Stimulated activated CD4-positive, alpha-beta T cell treated with anti-CD3 and anti-CD28 coated beads, TNF-alpha, amount 100 ng/mL, for 4 hours (primary cell): ENCODE data around the gene PTPRK.

Experiments
- DNase-seq, 3 experiments: peaks; one replicate each; pipeline ENCODE4 v3.0.0-alpha.2; 2020; ENCODE audit warnings: low read depth in 3 of 3

Gene PTPRK

DNA sequence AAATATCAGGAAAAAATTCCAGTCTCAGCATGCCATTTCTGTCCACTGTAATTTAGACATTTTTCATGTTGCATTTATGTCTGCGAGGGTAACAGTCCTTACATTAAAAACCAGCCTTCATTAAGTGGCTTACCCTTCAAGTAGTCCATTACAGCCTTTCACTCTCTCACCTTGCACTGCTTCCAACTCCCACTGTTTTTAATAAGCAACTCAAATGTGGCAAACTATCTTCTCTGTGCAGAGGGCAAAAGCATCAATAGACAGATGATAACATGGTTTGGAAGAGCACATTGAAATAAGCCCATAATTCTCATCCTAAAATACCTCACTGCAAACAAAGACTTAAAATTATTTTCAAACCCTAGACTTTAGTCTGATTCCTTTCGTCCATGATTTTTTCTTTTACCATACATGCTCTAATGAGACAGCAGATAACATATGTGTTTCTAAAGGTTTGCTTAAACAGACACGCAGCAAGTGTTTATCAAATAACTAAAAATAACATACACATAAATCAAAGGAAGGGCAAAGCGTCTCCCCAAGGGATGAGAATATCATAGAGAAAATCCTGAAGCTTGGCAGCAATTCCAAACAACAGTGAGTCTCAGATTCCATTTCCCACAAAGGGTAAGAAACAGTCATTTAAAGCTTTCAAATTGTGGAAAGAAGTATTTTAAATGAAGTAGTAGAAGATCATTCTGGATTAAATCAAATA, 130.4 kb downstream of the PTPRK start:
- no peak for DNase-seq

DNA sequence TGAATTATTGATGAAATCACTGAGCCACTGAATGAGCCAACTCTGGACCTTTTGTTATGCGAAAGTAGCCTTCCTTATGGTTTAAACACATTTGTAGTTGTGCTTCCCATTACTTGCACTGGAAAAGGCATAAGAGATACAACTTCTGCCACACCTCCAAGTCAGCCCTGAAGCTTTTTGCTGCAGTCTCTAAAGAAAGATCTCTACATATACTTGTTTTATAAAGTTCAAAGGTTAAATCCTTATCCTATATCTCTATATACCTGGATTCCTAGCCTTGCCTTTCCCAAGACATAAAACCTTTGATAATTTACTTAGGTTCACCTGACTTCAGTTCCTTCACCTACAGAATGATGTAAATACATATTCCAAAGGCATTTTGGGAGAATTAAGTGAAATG, 132.0 kb downstream of the PTPRK start:
- no peak for DNase-seq

DNA sequence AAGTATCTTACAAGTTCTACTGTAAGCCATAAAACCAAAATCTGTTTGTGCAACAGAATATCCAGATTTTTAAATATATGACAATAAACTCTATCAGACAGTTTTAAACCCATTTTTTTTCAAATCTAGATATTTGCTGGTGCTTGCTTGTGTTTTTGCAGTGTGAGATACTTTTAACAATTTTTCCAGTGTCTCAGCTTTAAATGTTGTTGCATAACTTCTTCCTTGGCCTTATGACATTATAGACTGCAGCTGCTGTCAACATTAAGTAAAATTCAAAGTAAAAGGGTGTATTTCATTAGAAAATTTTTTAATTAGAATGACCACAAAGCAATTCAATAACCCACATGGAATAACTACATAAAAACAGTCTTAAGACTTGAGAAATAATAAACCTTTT, 139.5 kb downstream of the PTPRK start:
- DNase-seq = no peak

DNA sequence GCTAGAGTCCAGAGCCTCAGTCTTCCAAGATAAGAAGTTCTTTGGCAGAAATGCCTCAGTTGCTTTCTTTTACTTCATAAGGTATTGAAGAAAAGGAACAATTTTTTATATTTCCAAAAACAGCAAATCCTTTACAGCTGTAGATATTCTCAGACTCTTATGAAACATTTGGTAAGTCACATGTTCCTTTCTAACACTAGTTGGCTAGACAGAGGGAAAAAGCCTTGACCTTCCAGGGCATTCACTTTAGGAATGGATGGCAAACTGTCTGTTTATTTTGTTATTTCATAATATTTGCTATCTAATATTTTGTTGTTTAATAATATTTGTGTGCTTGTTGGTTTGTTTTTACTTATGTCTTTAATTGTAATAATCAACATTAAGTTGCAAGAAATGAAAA, 140.8 kb downstream of the PTPRK start:
- no peak for DNase-seq

DNA sequence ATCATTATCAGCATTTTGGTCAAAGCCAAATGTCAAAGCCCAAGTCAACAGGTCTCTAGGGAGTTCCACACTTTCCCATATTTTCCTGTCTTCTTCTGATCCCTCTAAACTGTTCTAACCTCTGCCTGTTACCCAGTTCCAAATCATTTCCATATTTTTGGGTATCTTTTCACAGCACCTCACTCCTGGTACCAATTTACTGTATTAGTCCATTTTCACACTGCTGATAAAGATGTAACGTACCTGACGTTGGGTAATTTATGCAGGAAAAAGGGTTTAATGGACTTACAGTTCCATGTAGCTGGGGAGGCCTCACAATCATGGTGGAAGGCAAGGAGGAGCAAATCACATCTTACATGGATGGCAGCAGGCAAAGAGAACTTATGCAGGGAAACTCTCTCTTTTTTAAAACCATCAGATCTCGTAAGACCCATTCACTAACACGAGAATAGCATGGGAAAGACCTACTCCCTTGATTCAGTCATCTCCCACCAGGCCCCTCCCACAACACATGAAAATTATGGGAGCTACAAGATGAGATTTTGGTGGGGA, 143.4 kb downstream of the PTPRK start:
- DNase-seq = no peak

DNA sequence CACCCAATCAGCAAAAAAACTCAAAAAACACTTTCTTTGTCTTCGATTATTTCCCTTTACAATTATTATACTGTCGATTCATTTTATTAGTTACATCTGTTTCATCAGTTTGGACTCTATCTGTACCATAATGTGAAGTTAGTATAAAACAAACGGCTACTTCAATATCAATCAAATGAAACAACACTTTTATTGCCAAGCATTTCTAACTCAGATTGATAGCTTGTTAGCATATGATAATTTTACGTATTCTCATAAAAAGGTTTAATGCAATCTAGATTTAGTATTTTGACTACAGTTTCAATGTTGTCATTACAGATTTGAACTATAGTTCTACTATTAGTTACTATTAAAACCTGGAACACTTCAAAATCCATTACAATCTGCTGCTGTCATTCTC, 149.3 kb downstream of the PTPRK start:
- DNase-seq = no peak

DNA sequence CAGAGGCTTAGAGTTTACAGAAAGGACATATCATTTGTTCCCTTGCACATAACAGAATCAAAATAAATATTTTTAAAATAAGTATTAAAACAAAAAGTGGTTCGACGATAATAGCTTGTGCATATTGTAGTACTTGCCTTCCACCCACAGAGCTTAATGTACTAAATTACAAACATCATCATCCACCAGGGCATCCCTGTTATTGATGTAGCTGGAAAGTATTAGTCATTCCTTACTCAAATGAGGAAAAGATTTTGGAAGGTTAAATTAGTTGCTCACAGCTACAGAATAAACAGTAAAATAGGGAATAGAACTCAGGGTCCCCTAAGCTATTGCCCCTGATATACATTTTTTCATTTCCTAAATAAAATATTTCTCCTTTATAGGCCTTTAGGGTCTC, 150.3 kb downstream of the PTPRK start:
- DNase-seq = no peak

DNA sequence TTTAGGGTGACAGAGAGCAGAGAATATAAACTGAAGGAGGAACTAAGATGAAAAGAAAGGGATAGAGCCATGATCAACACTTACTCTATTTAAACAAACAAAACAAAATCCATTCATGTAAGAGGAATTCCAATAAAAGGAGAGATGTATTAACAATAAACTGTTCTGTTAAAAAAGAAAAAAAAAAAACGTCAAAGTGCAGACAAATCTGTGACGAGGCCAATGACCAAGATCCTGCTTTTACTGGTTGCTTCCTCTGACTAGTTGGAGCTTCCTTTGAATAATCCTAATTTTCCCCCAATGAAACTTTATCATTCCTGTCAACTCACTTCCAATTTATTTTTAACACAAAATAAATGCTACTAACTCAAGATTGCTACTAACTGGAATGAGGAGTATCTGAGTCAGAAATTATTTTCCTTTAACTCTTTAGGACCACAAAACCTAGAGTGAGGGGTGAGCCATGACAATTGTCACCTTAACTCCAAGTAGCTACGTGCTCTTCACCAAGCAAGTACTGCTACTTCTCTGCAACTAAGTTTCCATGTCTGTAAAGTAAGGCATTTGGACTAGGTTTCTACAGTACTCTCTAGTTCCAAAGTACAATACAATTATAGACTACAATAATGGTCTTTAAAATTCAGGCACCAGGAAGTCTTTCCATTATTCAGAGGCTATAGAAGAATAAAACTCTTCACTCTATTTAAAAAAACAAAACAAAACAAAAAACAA, 152.0 kb downstream of the PTPRK start:
- no peak for DNase-seq

DNA sequence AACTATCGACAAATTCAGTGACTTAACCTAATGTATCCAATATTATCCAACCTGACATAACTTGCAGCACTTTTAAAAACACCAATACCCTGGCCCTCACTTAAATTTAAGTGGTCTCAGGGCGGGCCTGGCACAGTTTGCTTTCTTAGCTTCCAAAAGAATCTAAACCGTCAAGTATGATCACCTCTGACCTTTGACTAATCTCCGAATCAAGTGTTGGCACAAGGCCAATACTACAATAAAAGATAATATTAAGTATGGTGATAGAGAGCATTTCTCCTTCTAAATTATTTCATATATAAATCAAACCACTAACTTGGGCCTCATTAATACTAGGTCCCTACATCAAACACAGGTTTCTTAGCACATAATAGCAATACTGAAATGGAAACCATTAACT, 153.0 kb downstream of the PTPRK start:
- no peak for DNase-seq

DNA sequence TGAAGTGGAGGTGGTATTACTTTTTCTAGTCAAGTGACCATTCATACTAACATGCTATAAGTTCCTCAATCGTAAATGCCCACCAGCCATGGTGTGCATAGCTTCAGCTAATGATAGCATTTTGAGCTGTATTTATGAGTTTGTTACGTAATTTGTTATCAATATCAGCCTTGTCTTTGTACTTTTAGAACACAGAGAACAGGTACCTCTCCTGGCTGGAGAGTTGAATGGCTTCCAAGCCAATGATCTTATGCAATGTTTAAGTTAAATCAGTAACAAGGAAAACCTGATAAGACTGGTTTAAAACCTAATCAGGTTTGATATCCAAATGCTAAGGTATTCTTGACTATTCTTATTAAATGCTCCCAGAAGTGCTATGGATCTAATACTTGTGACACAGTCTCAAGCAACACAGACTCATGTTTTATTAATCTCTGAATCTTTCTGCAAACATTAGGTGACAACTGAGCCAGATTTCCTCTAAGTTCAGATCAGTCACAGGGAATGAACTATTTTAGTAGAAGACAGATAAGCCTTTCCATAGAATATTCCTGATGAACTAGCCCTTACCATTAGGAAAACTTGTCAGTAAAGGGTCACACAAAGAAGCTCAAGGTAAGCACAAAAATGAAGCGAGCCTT, 154.8 kb downstream of the PTPRK start:
- DNase-seq = no peak

DNA sequence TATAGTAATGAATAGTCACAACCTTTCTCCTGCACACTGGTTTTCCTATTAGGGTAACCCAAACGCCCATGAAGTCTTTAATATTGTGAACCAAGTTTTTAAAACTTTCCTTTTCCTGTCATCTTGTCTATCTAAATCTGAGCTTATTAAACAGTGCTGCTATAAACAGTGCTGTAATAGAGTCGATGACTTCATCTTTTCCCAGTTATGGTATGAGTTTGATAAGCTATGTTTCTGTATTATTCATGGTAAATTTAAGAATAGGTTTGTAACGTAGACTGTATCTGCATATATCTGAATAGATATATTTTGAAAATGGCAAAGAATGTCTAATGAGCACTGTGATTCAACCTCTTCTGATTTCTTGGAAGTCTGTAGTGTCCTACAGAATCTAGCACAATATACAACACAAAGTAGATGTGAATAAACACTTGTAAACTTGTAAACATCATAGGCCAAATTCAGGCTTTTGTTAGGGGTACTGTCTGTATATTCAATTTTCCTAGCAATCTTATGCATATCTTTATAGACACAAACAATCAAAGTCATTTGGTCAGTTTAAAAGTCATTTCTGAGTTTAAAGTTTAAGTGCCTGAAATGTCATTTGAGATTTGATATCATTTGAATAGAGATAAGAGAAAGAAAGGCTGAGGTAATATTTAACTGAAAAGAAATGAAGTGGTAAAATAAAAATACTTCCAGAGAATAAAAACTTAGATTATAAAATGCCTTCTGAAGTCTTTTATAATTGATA, 155.5 kb downstream of the PTPRK start:
- DNase-seq = no peak

DNA sequence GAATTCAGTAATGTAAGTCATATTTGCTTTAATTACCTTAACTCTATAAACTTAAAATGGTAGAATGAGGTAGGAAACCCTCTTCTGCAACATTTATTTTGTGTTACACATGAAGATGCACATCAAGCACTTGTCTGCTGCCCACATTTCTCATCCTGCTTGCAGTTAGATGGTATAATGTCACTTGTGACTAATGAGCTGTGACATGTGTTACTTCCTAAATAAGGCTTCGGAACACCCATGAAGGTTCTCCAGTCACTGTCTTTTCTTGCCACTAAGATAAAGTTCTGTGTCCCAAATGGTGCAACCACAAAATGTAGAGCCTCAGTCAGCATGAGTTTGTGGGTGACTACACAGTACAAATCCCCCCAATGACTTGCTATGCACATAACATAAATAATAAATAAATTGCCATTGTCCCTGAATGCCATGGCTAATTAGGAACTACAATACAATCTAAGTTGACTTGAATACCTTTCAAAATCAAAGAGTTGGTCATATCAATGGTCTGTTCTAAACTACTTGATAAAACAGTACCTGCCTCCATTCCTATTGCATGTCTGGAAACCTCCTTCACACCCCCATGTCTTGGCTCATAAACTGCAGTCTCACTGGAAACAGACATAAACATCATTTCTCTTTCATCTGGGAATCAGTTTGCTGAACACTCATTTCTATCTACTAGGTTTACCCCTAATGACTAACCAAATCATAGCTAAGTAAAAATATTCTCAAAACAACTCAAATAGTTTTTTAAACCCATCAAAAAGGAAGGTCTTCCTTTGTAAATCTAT, 157.2 kb downstream of the PTPRK start:
- no peak for DNase-seq

DNA sequence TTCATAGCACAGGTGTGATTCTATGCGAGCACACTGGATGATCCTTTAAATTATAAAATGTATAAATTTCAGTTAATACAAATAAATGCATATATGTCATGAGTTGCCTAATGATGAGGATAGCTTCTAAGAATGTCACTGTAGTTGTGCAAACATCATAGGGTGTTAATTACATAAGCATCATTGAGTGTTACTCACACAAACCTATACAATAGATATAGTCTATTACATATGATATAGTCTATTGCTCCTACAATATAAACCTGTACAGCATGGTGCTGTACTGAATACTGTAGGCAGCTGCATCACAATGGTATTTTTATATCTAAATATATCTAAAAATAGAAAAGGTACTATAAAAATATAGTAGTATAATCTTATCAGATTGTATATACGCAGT, 159.0 kb downstream of the PTPRK start:
- DNase-seq = no peak

DNA sequence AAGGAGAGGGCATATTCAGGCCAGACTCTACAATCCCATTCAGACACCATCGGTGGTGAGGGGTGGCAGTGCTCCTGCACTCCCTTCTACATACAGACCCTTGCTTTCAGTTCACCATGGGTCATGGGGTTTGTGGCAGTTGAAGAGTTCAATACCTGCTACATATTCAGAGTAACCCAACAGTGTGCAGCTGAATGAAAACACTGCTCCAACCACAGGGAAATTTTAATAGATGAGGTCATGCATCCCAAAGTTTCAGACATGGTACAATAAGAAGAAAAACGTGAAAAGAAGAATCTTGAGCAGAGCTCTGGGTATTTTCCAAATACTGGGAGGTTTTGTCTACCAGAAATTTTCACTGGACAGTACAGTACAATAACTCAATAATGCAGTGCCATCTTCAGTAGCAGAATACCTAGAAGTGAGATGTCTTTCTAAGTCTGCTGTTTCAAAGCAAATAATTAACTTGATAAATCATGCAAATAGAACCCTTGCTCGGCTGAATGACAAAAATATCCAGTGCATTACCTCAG, 162.1 kb downstream of the PTPRK start:
- DNase-seq = no peak

DNA sequence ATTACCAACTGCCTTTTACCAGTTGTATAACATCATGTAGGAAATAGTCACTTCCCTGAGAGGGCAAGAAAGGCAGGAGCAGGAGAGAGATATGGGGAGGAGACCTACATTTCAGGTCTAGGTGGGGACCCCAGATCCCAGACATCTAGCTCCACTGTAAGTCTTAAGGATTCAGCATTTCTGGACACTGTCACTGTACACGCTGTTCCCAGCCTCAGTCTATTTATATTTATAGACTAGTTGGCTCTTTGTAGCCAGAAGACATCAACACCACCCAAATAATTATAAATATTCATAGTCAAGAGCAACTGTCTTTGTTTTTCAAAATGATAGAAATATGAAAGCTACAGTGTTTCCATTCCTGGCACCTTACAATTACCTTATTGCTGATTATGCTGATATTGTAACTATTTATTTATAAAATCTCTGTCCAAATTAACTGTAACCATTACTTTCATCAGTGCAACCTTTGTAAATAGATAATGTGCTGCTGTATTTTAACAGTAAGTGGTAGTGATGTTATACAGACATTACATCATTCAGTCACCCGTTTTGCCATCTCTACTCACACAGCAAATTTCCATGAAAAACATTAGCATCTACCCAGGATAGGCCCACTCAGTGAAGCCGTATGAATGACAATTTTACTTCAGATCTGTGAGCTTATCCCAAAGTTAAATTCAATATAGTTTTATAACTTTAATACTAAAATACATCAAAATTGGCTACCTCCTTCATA, 162.8 kb downstream of the PTPRK start:
- no peak for DNase-seq

DNA sequence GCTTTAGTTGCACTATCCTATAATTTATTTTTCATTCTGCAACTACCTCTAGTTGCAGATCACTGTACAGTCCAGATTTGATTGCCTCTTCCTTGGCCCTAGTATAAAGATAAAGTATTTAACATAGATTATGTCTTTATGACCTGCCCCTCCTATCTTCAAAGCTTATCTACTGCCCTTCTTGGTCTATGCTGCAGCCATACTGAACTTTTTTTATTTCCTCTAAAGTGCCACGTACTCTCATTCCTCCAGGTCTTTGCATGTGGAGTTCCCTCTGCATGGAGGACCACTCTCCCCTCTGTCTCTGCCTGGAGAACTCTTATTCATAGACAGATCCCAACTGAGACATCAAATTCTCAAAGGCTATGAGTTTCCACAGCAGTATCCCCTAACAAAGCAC, 168.0 kb downstream of the PTPRK start:
- DNase-seq = no peak

DNA sequence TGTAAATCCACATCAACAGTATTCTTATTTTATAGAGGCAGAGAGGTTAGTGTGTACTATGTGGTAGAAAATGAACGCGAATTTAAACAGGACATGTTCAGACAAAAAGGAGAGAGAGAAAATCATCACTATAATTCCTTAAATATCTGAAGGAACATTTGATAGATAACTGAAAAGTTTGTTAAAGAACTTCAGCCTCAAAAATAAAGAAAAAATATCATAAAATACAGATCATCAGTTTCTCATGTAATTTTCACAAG, 169.2 kb downstream of the PTPRK start:
- no peak for DNase-seq

DNA sequence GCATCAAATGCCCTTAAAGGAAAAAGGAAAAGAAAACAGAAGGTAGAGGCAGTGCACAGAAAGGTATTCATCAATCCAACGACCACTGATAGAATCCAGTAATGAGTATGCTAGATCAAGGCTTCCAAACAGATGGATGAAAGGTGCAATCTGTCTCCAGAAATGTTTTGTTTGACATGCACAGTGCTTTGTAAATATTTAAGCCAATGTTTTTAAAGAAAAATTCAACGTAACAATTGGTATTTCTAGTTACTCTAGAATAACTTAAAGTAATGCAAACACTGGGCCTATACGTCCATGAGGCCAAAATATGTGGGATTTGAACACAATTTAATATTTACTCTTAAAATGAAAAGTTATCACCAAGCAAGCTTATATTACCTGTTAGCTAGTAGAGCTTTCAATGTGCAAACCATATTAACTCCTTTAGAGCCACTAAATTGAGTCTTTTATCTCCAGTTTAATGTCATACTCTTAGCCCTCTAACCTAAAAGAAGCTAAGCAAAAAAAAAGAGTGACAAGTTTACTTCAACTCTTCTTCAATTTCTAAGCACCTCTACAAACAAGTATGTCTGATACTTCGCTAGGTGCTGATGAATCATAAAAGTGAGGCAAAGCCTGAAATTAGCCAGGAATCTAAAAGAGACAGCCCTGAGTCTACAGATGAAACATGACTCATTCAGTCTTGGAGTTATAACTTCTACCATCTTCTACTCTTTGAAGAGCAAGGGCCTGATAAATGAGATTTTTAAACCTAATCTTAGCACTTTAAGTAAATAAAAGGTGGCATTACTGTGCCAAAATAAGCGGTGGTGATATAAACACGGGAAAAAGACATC, 169.8 kb downstream of the PTPRK start:
- DNase-seq = no peak

DNA sequence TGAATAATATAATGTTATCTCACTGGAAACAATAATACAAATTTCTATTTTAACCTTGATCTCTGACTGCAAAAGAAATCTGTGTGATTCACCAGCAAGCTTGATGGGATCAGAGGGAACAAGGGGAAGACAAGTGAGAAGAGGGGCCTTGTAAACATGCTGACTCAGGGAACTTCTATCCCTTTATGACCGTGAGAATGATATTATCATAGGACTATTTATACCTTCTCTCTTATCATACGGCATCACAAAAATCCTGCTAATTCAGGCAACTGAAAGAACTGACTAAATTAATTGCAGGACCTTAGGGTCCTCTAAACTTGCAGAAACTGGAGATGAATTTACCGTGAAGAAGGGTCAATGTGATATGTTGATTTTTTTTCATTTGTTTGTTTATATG, 173.3 kb downstream of the PTPRK start:
- no peak for DNase-seq

DNA sequence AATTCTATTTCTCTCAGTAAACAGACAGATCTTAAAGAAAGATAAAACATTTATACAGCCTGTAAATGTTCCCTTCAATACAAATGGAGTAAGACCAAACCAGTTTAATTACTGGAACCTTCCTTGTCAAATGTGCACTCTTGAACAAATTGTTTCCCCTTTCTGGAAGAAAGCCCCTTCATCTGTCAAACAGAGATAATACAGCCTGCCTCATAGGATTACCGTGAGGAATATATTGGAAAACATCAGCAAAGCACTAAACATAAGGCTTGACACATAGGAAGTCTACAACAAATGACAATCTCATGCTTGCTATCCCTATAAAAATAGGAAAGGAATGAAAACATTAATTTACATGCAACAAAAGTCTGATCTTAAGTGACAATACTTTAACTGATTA, 173.8 kb downstream of the PTPRK start:
- no peak for DNase-seq
